Liver (tissue), 3 donors: Measurements from ENCODE around the gene HRCT1.

ENCODE experiments used
- FOXA1 ChIP-seq: IDR thresholded peaks from 2 replicates; pipeline ENCODE4 v1.6.1; 2016; ENCODE audit warnings: antibody characterized with exemption
- GABPA ChIP-seq, 2 donors: IDR thresholded peaks in 1 of 2; conservative IDR thresholded peaks in 1 of 2; 2 replicates each; pipeline ENCODE4 v1.6.1; 2016; ENCODE audit warnings: antibody characterized with exemption in 2 of 2, mild to moderate bottlenecking in 1 of 2, moderate library complexity in 1 of 2
- HNF4A ChIP-seq, 2 donors: conservative IDR thresholded peaks; 2 replicates each; pipeline ENCODE4 v1.6.1; 2016; ENCODE audit warnings: antibody characterized with exemption in 2 of 2, mild to moderate bottlenecking in 2 of 2
- MAX ChIP-seq: IDR thresholded peaks from 2 replicates; pipeline ENCODE4 v1.6.1; 2016; ENCODE audit warnings: antibody characterized with exemption
- RAD21 ChIP-seq, 2 donors: IDR thresholded peaks; 2 replicates each; pipeline ENCODE4 v1.6.1; 2016; ENCODE audit warnings: antibody characterized with exemption in 2 of 2, mild to moderate bottlenecking in 2 of 2
- REST ChIP-seq: IDR thresholded peaks from 2 replicates; pipeline ENCODE4 v1.6.1; 2016; ENCODE audit warnings: antibody characterized with exemption, mild to moderate bottlenecking
- SP1 ChIP-seq: IDR thresholded peaks from 2 replicates; pipeline ENCODE4 v1.6.1; 2018; ENCODE audit warnings: antibody characterized with exemption, mild to moderate bottlenecking
- TAF1 ChIP-seq: conservative IDR thresholded peaks from 2 replicates; pipeline ENCODE4 v1.6.1; 2016; ENCODE audit warnings: antibody characterized with exemption, mild to moderate bottlenecking
- YY1 ChIP-seq: IDR thresholded peaks from 2 replicates; pipeline ENCODE4 v1.6.1; 2016; ENCODE audit warnings: antibody characterized with exemption, mild to moderate bottlenecking
- TF ChIP-seq, protein P1 (sequence below): fragments of 150-350 bp; IDR thresholded peaks from 2 replicates; pipeline ENCODE4 v1.5.1; 2017; ENCODE audit warnings: improper control_type of control experiment, low read depth, low read length; ENCODE audit not compliant: missing input control
- TF ChIP-seq, protein P2 (sequence below): IDR thresholded peaks from 2 replicates; pipeline ENCODE4 v1.6.1; 2016; ENCODE audit warnings: antibody characterized with exemption
- TF ChIP-seq, protein P3 (sequence below): IDR thresholded peaks from 2 replicates; pipeline ENCODE4 v1.6.1; 2016; ENCODE audit warnings: antibody characterized with exemption
- donor health status: healthy.
- donor health status: healthy.

DNA sequence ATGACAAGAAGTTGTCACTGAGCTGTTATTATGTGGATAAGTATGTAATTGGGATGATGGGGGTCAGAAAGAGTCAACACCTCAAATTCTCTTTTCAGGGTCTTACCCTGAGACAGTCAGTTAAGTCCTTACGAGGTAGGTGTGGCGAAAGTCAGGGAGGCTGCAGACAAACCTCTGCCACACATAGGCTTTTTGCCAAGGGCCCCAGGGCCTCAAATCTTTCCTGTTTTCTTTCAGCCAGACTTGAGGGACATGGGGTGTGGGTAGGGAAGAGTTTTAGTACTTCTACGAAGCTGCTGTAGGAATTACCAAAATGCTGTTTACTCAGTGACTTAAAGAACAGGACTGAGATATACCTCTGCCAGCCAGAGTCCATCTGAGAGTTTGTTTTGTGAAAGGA lies 38.2 kb downstream of the HRCT1 start:
- TF ChIP-seq REST, result no peak
- TF ChIP-seq, protein P1, sequence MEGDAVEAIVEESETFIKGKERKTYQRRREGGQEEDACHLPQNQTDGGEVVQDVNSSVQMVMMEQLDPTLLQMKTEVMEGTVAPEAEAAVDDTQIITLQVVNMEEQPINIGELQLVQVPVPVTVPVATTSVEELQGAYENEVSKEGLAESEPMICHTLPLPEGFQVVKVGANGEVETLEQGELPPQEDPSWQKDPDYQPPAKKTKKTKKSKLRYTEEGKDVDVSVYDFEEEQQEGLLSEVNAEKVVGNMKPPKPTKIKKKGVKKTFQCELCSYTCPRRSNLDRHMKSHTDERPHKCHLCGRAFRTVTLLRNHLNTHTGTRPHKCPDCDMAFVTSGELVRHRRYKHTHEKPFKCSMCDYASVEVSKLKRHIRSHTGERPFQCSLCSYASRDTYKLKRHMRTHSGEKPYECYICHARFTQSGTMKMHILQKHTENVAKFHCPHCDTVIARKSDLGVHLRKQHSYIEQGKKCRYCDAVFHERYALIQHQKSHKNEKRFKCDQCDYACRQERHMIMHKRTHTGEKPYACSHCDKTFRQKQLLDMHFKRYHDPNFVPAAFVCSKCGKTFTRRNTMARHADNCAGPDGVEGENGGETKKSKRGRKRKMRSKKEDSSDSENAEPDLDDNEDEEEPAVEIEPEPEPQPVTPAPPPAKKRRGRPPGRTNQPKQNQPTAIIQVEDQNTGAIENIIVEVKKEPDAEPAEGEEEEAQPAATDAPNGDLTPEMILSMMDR, result no peak
- no peak for TF ChIP-seq RAD21 (IDR thresholded peaks at IDR 0.05)
- no peak for TF ChIP-seq TAF1
- TF ChIP-seq MAX, result no peak
- no peak for TF ChIP-seq YY1
- no peak for TF ChIP-seq FOXA1
- TF ChIP-seq, protein P2, sequence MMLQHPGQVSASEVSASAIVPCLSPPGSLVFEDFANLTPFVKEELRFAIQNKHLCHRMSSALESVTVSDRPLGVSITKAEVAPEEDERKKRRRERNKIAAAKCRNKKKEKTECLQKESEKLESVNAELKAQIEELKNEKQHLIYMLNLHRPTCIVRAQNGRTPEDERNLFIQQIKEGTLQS, result no peak
- no peak for TF ChIP-seq GABPA (IDR thresholded peaks at IDR 0.05 in 1 of 2, conservative IDR thresholded peaks at IDR 0.05 in 1 of 2)
- no peak for TF ChIP-seq HNF4A (conservative IDR thresholded peaks at IDR 0.05)
- no peak for TF ChIP-seq SP1
- TF ChIP-seq, protein P3, sequence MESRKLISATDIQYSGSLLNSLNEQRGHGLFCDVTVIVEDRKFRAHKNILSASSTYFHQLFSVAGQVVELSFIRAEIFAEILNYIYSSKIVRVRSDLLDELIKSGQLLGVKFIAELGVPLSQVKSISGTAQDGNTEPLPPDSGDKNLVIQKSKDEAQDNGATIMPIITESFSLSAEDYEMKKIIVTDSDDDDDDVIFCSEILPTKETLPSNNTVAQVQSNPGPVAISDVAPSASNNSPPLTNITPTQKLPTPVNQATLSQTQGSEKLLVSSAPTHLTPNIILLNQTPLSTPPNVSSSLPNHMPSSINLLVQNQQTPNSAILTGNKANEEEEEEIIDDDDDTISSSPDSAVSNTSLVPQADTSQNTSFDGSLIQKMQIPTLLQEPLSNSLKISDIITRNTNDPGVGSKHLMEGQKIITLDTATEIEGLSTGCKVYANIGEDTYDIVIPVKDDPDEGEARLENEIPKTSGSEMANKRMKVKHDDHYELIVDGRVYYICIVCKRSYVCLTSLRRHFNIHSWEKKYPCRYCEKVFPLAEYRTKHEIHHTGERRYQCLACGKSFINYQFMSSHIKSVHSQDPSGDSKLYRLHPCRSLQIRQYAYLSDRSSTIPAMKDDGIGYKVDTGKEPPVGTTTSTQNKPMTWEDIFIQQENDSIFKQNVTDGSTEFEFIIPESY, result no peak
